Measurements from ENCODE around the gene CD86.

CD86 gene

GRCh38 chr3:122167630-122168029 is 112.5 kb downstream of the CD86 start:
- no peak for DNase-seq

GRCh38 chr3:122168044-122168443 is 112.9 kb downstream of the CD86 start:
- no peak for DNase-seq

GRCh38 chr3:122169911-122170310 is 114.7 kb downstream of the CD86 start:
- no peak for DNase-seq

Measured in hematopoietic multipotent progenitor cell treated with erythropoietin and hydrocortisone succinate and interleukin-3 and kit ligand, for 4 days (in vitro differentiated cells).